ENCODE data around the gene CBX2. TPM values are rescaled to one million over a fixed set of nuclear protein-coding genes. Genes with fewer than 3 reads are reported as not detected.

The CBX2 gene
- total RNA-seq, 1 experiment from 2014 or later, result 28.3 TPM

DNA sequence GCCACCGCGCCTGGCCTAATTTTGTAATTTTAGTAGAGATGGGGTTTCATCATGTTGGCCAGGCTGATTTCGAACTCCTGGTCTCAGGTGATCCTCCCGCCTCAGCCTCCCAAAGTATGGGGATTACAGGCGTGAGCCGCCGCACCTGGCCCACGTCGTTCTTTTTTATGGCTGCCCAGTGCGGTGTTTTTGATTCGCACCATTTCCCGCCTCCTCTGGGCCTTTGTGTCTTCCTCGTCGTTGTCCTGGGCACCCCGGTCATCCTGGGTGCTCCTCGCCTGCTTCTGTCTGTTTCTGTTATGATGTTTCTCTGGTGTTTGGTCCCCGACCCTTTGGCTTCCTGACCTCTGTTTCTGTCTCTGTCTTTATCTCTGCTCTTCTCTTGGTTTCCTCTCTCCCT lies 46.3 kb downstream of the CBX2 start:
- H3K79me2 ChIP-seq (ENCODE audit: insufficient read depth, low read length), result no peaks in the 10 kb centered on the region
- H4K20me1 ChIP-seq (ENCODE audit: insufficient read depth), result no peaks in the 10 kb centered on the region
- H3K9me3 ChIP-seq (ENCODE audit: control insufficient read depth in 1 of 2, insufficient read depth in 1 of 2, low read depth in 1 of 2, low read length in 2 of 2), result no peaks in the 10 kb centered on the region
- H3K36me3 ChIP-seq (ENCODE audit: control insufficient read depth in 1 of 2, insufficient read depth in 2 of 2, low read length in 2 of 2), result no peaks in the 10 kb centered on the region
- H3K9me2 ChIP-seq (ENCODE audit: insufficient read depth), result no peaks in the 10 kb centered on the region
- CTCF ChIA-PET, result interaction anchor here (1.9 kb wide), 1 partner anchor 16 kb away, joined by 8 read pairs; no protein-coding TSS in a partner anchor
- H3K27me3 ChIP-seq (ENCODE audit: insufficient read depth, low read length), result no peaks in the 10 kb centered on the region
- DNase-seq (ENCODE audit: low read depth, low spot score) (no peak), ATAC-seq (no peak)
- no peak overlapping the region for H2AFZ ChIP-seq (ENCODE audit: low read depth, low read length, poor library complexity, severe bottlenecking)
- no peak overlapping the region for H3K4me3 ChIP-seq (replicated peaks in 1 of 2; ENCODE audit: low read depth in 1 of 2, low read length in 2 of 2)
- RAD21 ChIA-PET (ENCODE audit: low non-redundant PET in 1 of 2, low total read pairs in 2 of 2, uncharacterized antibody in 2 of 2, unreplicated experiment in 2 of 2), result no interaction called here
- no TSS peak for BruUV-seq (replicated peaks)
- H3K4me1 ChIP-seq (ENCODE audit: control insufficient read depth in 1 of 2, insufficient read depth in 2 of 2, low read length in 2 of 2), result peaks cover 6 to 10% of the 10 kb centered on the region in 2 experiments; a peak in 2 of 4 replicates
- intact Hi-C loops (cut with micrococcal nuclease), result no loop called here
- no peak overlapping the region for H3K4me2 ChIP-seq (ENCODE audit: low read length)
- no peak overlapping the region for H3K27ac ChIP-seq (ENCODE audit: low read depth, low read length)
- POLR2A ChIA-PET, result no interaction called here
- TF ChIP-seq SP1 (IDR thresholded peaks at IDR 0.05; ENCODE audit: low read depth), result no peak
- no peak for TF ChIP-seq EGR1 (IDR thresholded peaks at IDR 0.05; ENCODE audit: low read depth)
- TF ChIP-seq, protein P1, sequence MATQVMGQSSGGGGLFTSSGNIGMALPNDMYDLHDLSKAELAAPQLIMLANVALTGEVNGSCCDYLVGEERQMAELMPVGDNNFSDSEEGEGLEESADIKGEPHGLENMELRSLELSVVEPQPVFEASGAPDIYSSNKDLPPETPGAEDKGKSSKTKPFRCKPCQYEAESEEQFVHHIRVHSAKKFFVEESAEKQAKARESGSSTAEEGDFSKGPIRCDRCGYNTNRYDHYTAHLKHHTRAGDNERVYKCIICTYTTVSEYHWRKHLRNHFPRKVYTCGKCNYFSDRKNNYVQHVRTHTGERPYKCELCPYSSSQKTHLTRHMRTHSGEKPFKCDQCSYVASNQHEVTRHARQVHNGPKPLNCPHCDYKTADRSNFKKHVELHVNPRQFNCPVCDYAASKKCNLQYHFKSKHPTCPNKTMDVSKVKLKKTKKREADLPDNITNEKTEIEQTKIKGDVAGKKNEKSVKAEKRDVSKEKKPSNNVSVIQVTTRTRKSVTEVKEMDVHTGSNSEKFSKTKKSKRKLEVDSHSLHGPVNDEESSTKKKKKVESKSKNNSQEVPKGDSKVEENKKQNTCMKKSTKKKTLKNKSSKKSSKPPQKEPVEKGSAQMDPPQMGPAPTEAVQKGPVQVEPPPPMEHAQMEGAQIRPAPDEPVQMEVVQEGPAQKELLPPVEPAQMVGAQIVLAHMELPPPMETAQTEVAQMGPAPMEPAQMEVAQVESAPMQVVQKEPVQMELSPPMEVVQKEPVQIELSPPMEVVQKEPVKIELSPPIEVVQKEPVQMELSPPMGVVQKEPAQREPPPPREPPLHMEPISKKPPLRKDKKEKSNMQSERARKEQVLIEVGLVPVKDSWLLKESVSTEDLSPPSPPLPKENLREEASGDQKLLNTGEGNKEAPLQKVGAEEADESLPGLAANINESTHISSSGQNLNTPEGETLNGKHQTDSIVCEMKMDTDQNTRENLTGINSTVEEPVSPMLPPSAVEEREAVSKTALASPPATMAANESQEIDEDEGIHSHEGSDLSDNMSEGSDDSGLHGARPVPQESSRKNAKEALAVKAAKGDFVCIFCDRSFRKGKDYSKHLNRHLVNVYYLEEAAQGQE (IDR thresholded peaks at IDR 0.05; ENCODE audit: low read depth), result no peak
- TF ChIP-seq, protein P2, sequence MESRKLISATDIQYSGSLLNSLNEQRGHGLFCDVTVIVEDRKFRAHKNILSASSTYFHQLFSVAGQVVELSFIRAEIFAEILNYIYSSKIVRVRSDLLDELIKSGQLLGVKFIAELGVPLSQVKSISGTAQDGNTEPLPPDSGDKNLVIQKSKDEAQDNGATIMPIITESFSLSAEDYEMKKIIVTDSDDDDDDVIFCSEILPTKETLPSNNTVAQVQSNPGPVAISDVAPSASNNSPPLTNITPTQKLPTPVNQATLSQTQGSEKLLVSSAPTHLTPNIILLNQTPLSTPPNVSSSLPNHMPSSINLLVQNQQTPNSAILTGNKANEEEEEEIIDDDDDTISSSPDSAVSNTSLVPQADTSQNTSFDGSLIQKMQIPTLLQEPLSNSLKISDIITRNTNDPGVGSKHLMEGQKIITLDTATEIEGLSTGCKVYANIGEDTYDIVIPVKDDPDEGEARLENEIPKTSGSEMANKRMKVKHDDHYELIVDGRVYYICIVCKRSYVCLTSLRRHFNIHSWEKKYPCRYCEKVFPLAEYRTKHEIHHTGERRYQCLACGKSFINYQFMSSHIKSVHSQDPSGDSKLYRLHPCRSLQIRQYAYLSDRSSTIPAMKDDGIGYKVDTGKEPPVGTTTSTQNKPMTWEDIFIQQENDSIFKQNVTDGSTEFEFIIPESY (IDR thresholded peaks at IDR 0.05; ENCODE audit: extremely low read depth, insufficient replicate concordance, low read length), result no peak
- no peak for TF ChIP-seq CEBPB (IDR thresholded peaks at IDR 0.05; ENCODE audit: low read depth)
- TF ChIP-seq POLR2A (IDR thresholded peaks at IDR 0.05; ENCODE audit: borderline replicate concordance, extremely low read depth, insufficient read depth, insufficient read length), result no peak
- TF ChIP-seq CBX3 (IDR thresholded peaks at IDR 0.05; ENCODE audit: low read depth), result no peak
- no peak for TF ChIP-seq JUND (IDR thresholded peaks at IDR 0.05)
- no peak for TF ChIP-seq TCF7L2 (IDR thresholded peaks at IDR 0.05; ENCODE audit: borderline replicate concordance, extremely low read depth, insufficient read depth, insufficient read length)
- TF ChIP-seq ZNF274 (IDR thresholded peaks at IDR 0.05; ENCODE audit: low read depth, low read length), result no peak
- TF ChIP-seq, protein P3, sequence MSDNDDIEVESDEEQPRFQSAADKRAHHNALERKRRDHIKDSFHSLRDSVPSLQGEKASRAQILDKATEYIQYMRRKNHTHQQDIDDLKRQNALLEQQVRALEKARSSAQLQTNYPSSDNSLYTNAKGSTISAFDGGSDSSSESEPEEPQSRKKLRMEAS (IDR thresholded peaks at IDR 0.05), result no peak
- TF ChIP-seq RAD21 (IDR thresholded peaks at IDR 0.05; ENCODE audit: low read depth), result no peak
- TF ChIP-seq SRF (IDR thresholded peaks at IDR 0.05; ENCODE audit: low read depth), result no peak
- no peak for TF ChIP-seq EZH2 (IDR thresholded peaks at IDR 0.05)
- no peak for TF ChIP-seq SIN3A (IDR thresholded peaks at IDR 0.05; ENCODE audit: low read depth)
- TF ChIP-seq ELF1 (IDR thresholded peaks at IDR 0.05; ENCODE audit: borderline replicate concordance, low read depth), result no peak
- TF ChIP-seq POLR2AphosphoS5 (IDR thresholded peaks at IDR 0.05; ENCODE audit: low read depth, low read length), result no peak
- TF ChIP-seq, protein P4, sequence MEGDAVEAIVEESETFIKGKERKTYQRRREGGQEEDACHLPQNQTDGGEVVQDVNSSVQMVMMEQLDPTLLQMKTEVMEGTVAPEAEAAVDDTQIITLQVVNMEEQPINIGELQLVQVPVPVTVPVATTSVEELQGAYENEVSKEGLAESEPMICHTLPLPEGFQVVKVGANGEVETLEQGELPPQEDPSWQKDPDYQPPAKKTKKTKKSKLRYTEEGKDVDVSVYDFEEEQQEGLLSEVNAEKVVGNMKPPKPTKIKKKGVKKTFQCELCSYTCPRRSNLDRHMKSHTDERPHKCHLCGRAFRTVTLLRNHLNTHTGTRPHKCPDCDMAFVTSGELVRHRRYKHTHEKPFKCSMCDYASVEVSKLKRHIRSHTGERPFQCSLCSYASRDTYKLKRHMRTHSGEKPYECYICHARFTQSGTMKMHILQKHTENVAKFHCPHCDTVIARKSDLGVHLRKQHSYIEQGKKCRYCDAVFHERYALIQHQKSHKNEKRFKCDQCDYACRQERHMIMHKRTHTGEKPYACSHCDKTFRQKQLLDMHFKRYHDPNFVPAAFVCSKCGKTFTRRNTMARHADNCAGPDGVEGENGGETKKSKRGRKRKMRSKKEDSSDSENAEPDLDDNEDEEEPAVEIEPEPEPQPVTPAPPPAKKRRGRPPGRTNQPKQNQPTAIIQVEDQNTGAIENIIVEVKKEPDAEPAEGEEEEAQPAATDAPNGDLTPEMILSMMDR (IDR thresholded peaks at IDR 0.05 in 2 of 3, conservative IDR thresholded peaks at IDR 0.05 in 1 of 3; ENCODE audit: borderline replicate concordance in 1 of 3, insufficient read depth in 1 of 3, low read depth in 2 of 3, low read length in 2 of 3), result no peak
- no peak for TF ChIP-seq FOSL1 (IDR thresholded peaks at IDR 0.05; ENCODE audit: low read depth)
- TF ChIP-seq YY1 (IDR thresholded peaks at IDR 0.05; ENCODE audit: extremely low read depth, insufficient replicate concordance, low read depth, low read length), result no peak
- no peak overlapping the region for H3K9ac ChIP-seq (ENCODE audit: low read length)
